ENCODE results near the gene EIF3M.
"Not testable (repeated sequence)": the region's sequence is repeated elsewhere in the genome, so short reads cannot be mapped to it uniquely, and the experiment has no call there.

Gene EIF3M

GRCh38 chr11:32597921-32598320 lies 14.3 kb downstream of the EIF3M start:
- no peak for DNase-seq

DNA sequence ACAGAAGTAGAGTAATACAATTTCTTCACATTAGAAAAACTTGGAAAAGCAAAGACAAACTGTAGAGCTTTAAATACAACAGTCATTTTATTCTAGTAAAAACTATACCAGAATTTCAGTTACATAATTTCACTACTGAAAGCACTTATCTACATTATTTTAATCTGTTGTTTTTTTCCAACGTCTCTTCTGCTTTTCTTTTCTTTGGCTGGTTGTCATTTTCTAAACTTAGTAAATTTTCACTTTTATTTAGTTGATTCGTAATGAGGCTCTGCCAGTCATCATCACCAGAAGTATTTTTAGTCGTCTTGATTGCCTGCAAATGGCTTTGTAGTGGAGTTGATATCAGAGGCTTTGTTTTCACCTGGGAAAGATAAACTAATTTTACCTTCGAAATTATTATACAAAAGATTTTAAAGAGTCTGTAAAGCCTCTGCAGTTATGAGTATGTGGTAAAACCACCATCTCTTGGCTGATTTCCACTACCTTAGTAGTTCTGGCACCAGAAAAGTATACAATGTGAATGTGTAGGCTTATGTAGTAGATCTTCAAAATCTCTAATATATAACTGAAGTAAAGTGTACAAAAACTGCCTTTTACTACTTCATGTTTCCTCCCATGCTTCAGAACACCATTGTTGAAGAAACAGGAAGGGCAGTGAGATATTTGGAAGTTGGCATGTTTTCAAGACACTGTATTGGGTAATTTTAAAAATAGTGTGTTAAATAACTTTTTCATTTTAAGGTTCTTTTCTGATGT lies 19.2 kb downstream of the EIF3M start:
- peak; percentile 39 for DNase-seq

- DNase-seq, result no peak
Observed at GRCh38 chr11:32606220-32606619, 22.6 kb downstream of the EIF3M start.

- not testable (repeated sequence) for DNase-seq
Observed at GRCh38 chr11:32608826-32609225, 25.2 kb downstream of the EIF3M start.

GRCh38 chr11:32610797-32611352 lies 27.2 kb downstream of the EIF3M start:
- no peak for DNase-seq

DNA sequence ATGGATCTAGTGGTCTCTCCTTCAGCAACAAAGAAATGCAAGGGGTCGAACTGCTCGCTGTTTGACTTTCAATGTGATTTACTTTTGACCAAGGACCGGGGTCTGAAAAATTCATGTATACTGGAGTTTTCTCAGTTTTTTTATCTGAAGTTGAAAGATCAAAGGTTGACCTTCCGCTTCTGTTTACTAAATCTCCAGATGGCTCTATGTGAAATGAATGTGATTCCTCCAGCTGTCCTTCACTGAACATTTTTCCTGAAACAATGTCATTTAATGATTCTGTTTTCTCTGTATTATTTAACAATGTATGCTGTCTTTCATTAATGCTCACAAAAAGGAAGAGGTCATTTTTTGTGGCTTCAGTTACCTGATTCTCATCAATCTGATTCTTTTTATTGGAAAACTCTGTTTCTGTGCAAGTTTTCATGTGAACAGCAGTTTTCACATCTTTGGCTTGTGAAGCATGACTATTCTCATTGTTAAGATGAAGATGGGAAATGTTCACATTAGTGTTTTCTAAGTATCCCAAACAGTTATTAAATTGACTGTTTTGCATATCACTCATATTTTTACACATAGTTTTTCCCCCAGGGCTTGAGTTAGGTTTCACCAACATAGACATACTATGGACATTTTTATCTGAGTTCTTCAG lies 30.0 kb downstream of the EIF3M start:
- DNase-seq, result no peak

DNA sequence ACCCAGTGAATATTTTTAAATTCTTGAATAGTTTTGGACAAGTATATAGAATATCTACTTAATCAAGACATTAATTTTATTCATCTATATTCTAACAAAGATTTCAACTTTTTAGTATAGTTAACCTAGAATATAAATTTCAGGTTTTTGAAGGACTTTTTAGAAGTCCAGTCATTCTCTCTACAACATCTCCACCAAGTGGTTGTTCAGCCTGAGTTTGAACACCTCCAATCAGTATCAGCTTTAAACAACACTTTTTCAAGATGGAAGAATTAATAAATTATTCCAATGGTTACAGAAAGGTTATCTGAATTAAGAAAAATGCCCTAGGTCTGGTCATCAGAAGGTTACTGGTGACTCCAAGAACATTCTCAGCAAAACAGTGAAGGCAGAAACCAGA lies 31.8 kb downstream of the EIF3M start:
- DNase-seq, result peak; percentile 53

GRCh38 chr11:32616903-32617302 lies 33.3 kb downstream of the EIF3M start:
- no peak for DNase-seq

- peak; percentile 26 for DNase-seq
Observed at GRCh38 chr11:32630844-32631243, 47.2 kb downstream of the EIF3M start.

- no peak for DNase-seq
Observed at GRCh38 chr11:32635819-32636218, 52.2 kb downstream of the EIF3M start.

- no peak for DNase-seq
Observed at GRCh38 chr11:32641361-32641760, 57.7 kb downstream of the EIF3M start.

- DNase-seq, result no peak
Observed at GRCh38 chr11:32643526-32643925, 59.9 kb downstream of the EIF3M start.

All from hematopoietic multipotent progenitor cell treated with erythropoietin and hydrocortisone succinate and interleukin-3 and kit ligand, for 4 days (in vitro differentiated cells).